ENCODE measurements around the gene MYO10.

MYO10 gene

GRCh38 chr5:16736158-16736995, 199.7 kb downstream of the MYO10 start (continued):
- TF ChIP-seq PRDM10 (tag by site-specific recombination; IDR thresholded peaks at IDR 0.05) (peak; percentile 34), ZBTB6 (tag by site-specific recombination; IDR thresholded peaks at IDR 0.05) (0 out of 2 replicates have a peak, but pooled peaks have one; percentile 25), SP2 (tag by site-specific recombination; IDR thresholded peaks at IDR 0.05) (no peak), ZSCAN16 (tag by site-specific recombination; IDR thresholded peaks at IDR 0.05) (peak; percentile 79), ZFP69B (tag by site-specific recombination; IDR thresholded peaks at IDR 0.05) (peak; percentile 64; the same call in 1 of the 2 replicates), ZNF155 (tag by site-specific recombination; IDR thresholded peaks at IDR 0.05) (no peak), ZNF18 (tag by site-specific recombination; IDR thresholded peaks at IDR 0.05) (peak; percentile 43; the same call in 1 of the 2 replicates), ZNF76 (tag by site-specific recombination; IDR thresholded peaks at IDR 0.05; ENCODE audit: borderline replicate concordance, low read depth) (peak; percentile 10; the same call in 1 of the 2 replicates), ZNF146 (tag by site-specific recombination; IDR thresholded peaks at IDR 0.05) (no peak), ZNF791 (tag by site-specific recombination; IDR thresholded peaks at IDR 0.05) (no peak), SP7 (tag by site-specific recombination; IDR thresholded peaks at IDR 0.05) (0 out of 2 replicates have a peak, but pooled peaks have one; percentile 11), ZNF518A (tag by site-specific recombination; conservative IDR thresholded peaks at IDR 0.05; ENCODE audit: low read depth) (peak; percentile 66), ZBTB8A (tag by site-specific recombination; IDR thresholded peaks at IDR 0.05) (0 out of 2 replicates have a peak, but pooled peaks have one; percentile 21), ZNF660 (tag by site-specific recombination; IDR thresholded peaks at IDR 0.05) (0 out of 2 replicates have a peak, but pooled peaks have one; percentile 39), ZNF16 (tag by site-specific recombination; IDR thresholded peaks at IDR 0.05; ENCODE audit: low read depth) (no peak), ZNF501 (tag by site-specific recombination; IDR thresholded peaks at IDR 0.05) (no peak), FEZF1 (tag by site-specific recombination; IDR thresholded peaks at IDR 0.05) (peak; percentile 78), ATF2 (tag by site-specific recombination; IDR thresholded peaks at IDR 0.05; ENCODE audit: low read depth) (peak; percentile 56; the same call in 1 of the 2 replicates), BCL6B (tag by site-specific recombination; IDR thresholded peaks at IDR 0.05) (peak; percentile 76; the same call in 1 of the 2 replicates), ZNF404 (tag by site-specific recombination; IDR thresholded peaks at IDR 0.05) (no peak), ZNF266 (tag by site-specific recombination; IDR thresholded peaks at IDR 0.05; ENCODE audit: low read depth) (no peak), ZNF610 (tag by site-specific recombination; IDR thresholded peaks at IDR 0.05; ENCODE audit: borderline replicate concordance) (0 out of 2 replicates have a peak, but pooled peaks have one; percentile 40)
